HFFc6 (cell line): ENCODE results near the gene KDM5A. TPM values are rescaled to one million over a fixed set of nuclear protein-coding genes. Genes with fewer than 3 reads are reported as not detected.
"Not testable (repeated sequence)": the region's sequence is repeated elsewhere in the genome, so short reads cannot be mapped to it uniquely, and the experiment has no call there.

ENCODE experiments used
- DNase-seq: peaks from one replicate; pipeline ENCODE4 v3.0.0-alpha.2; 2018
- H3K27ac Mint-ChIP-seq: 2 replicates; pipeline ENCODE4 v1.8.0; 2020; ENCODE audit warnings: mild to moderate bottlenecking, mixed read lengths
- H3K27me3 Mint-ChIP-seq: 2 replicates; pipeline ENCODE4 v1.8.0; 2021; ENCODE audit warnings: mild to moderate bottlenecking, moderate library complexity, mixed read lengths; ENCODE audit not compliant: insufficient read depth
- H3K36me3 Mint-ChIP-seq: 2 replicates; pipeline ENCODE4 v1.8.0; 2021; ENCODE audit warnings: low read depth, mixed read lengths
- H3K4me1 Mint-ChIP-seq: 2 replicates; pipeline ENCODE4 v1.8.0; 2020; ENCODE audit warnings: low read depth, mixed read lengths
- H3K4me3 Mint-ChIP-seq: 2 replicates; pipeline ENCODE4 v1.8.0; 2020; ENCODE audit warnings: mild to moderate bottlenecking, moderate library complexity, mixed read lengths
- H3K9me3 Mint-ChIP-seq: 2 replicates; pipeline ENCODE4 v1.8.0; 2020; ENCODE audit warnings: mild to moderate bottlenecking, mixed read lengths
- total RNA-seq, 6 experiments: library from RNA; stranded (reverse); fragmentation: NEBNext Ultra II Directional; extraction: Animal tissue kit (Norgen Biotek cat#: 25700); gene quantifications; 2 replicates in 1 of 6; 3 replicates in 5 of 6; pipeline ENCODE4 v1.2.3, GENCODE V29; 2021
- TF ChIP-seq, protein P1 (sequence below): fragments of 200-600 bp; sonication (generic); IDR thresholded peaks from 2 replicates; pipeline ENCODE4 v1.5.0; 2021; ENCODE audit warnings: antibody characterized with exemption, mild to moderate bottlenecking

Gene KDM5A
- total RNA-seq, 6 experiments from 2014 or later = 47.1 to 55.0 (median 52.0) TPM

DNA sequence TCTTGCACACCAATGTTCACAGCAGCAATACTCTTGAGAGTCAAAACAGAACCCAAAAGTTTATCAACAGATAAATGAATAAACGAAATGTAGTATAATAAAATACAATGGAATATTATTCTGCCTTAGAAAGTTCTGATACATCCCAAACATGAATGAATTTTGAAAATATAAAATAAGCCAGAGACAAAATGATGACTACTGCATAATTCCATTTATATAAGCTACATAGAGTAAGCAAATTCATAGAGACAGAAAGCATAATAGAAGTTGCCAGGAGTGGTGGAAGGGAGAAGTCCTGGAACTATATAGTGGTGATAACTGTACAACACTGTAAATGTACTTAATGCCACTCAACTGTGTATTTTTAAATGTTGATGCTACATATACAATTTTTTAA is 21.1 kb downstream of the KDM5A start:
- no peaks in the 10 kb centered on the region for H3K27me3 Mint-ChIP-seq
- H3K4me3 Mint-ChIP-seq = no peak overlapping the region
- peaks cover 69% of the 10 kb centered on the region for H3K36me3 Mint-ChIP-seq

DNA sequence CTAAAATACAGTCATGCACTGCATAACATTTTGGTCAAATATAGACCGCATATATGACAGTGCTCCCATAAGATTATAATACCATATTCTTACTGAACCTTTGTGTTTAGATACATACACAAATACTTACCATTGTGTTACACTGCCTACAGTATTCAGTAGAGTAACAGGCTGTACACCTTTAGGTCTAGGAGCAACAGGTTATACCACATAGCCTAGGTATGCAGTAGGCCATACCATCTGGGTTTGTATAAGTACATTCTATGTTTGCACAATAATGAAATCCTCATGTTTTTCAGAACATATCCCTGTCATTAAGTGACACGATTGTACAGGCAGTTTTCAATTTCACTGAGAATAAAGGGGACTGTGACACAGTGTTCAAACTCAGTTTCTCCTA is 22.3 kb downstream of the KDM5A start:
- no peaks in the 10 kb centered on the region for H3K4me1 Mint-ChIP-seq
- TF ChIP-seq, protein P1, sequence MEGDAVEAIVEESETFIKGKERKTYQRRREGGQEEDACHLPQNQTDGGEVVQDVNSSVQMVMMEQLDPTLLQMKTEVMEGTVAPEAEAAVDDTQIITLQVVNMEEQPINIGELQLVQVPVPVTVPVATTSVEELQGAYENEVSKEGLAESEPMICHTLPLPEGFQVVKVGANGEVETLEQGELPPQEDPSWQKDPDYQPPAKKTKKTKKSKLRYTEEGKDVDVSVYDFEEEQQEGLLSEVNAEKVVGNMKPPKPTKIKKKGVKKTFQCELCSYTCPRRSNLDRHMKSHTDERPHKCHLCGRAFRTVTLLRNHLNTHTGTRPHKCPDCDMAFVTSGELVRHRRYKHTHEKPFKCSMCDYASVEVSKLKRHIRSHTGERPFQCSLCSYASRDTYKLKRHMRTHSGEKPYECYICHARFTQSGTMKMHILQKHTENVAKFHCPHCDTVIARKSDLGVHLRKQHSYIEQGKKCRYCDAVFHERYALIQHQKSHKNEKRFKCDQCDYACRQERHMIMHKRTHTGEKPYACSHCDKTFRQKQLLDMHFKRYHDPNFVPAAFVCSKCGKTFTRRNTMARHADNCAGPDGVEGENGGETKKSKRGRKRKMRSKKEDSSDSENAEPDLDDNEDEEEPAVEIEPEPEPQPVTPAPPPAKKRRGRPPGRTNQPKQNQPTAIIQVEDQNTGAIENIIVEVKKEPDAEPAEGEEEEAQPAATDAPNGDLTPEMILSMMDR = no peak
- peaks cover 4% of the 10 kb centered on the region; the same call in 1 of the 2 replicates for H3K9me3 Mint-ChIP-seq
- no peak overlapping the region for H3K4me3 Mint-ChIP-seq
- peaks cover 71% of the 10 kb centered on the region for H3K36me3 Mint-ChIP-seq
- no peak for DNase-seq
- no peaks in the 10 kb centered on the region for H3K27me3 Mint-ChIP-seq
- H3K27ac Mint-ChIP-seq = no peak overlapping the region

More for the DNA sequence above, 21.1 kb downstream of the KDM5A start:
- TF ChIP-seq, protein P1 = no peak
- no peak overlapping the region for H3K27ac Mint-ChIP-seq
- no peaks in the 10 kb centered on the region for H3K4me1 Mint-ChIP-seq
- peaks cover 9% of the 10 kb centered on the region; the same call in 1 of the 2 replicates for H3K9me3 Mint-ChIP-seq
- DNase-seq = no peak

DNA sequence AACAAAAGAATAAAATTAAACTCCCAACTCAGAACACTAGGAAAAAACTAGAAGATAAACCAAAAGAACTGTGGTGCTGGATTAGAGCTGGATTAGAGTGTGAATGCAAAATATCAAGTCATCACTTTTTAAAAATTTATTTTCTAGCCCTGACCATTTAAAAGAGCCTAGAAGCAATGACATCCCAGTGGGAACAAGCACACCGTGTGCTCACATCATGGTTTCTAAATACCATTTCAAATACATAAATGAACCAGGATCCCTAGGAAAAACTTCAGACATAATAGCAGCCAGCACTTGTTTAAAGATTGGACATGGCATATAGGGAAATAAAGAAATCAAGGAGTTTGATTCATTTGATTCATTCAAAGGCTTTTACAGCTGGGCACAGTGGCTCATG is 30.0 kb downstream of the KDM5A start:
- H3K4me1 Mint-ChIP-seq = peaks cover 21% of the 10 kb centered on the region
- TF ChIP-seq, protein P1 = no peak
- H3K27ac Mint-ChIP-seq = no peak overlapping the region
- H3K36me3 Mint-ChIP-seq = peaks cover 61% of the 10 kb centered on the region
- peaks cover 5% of the 10 kb centered on the region; the same call in 1 of the 2 replicates for H3K9me3 Mint-ChIP-seq
- no peak overlapping the region for H3K4me3 Mint-ChIP-seq
- DNase-seq = no peak
- H3K27me3 Mint-ChIP-seq = peaks cover 2% of the 10 kb centered on the region; the same call in 1 of the 2 replicates

DNA sequence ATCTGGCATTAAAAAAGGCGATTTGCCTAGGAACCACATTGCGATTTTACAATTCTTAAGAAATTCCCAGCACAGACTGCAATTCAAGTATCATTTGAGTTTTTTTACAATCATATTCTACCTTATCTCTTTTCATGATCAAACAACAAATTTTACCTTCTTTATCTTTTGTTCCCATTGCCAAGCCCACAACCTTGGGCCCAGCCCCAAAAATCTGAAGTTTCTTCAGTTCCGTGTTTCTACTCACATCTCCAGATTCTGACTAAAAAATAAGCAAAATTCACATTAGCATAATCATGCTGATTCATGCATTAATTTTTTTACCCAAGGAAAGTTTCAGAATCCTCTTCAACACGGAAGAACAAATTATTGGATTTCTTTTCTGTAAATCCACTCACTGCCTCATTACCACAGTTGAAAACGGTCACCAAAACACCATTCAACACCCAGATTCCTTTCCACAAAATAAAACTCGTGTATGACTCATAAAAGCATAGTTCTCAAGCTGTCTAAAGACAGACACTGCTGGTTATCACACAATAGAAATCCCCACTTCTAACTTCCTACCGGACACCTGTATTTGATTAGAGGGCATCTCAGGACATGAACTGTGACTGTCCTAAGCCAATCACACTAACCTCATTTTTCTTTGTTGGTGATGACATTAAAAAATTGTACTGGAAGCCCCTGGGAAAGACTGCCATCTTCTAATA is 32.7 kb downstream of the KDM5A start:
- peak overlapping the region; percentile 24 for H3K27ac Mint-ChIP-seq
- H3K4me1 Mint-ChIP-seq = peaks cover 33% of the 10 kb centered on the region
- H3K27me3 Mint-ChIP-seq = peaks cover 2% of the 10 kb centered on the region; the same call in 1 of the 2 replicates
- peaks cover 56% of the 10 kb centered on the region for H3K36me3 Mint-ChIP-seq
- no peak overlapping the region for H3K4me3 Mint-ChIP-seq
- H3K9me3 Mint-ChIP-seq = peaks cover 5% of the 10 kb centered on the region; the same call in 1 of the 2 replicates
- DNase-seq = peak; percentile 27
- TF ChIP-seq, protein P1 = no peak

DNA sequence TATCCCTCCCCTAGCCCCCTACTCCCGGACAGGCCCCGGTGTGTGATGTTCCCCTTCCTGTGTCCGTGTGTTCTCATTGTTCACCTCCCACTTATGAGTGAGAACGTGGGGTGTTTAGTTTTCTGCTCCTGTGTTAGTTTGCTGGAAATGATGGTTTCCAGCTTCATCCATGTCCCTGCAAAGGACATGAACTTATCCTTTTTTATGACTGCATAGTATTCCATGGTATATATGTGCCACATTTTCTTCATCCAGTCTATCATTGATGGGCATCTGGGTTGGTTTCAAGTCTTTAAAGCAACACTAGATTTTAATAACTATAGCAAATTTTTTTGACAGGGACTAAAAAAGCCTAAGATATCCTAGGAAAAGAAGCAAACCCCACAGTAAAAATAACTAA is 37.9 kb downstream of the KDM5A start:
- H3K4me1 Mint-ChIP-seq = peaks cover 16% of the 10 kb centered on the region
- not testable (repeated sequence) for H3K9me3 Mint-ChIP-seq, H3K4me3 Mint-ChIP-seq, H3K27me3 Mint-ChIP-seq, H3K27ac Mint-ChIP-seq, DNase-seq
- peaks cover 56% of the 10 kb centered on the region for H3K36me3 Mint-ChIP-seq

DNA sequence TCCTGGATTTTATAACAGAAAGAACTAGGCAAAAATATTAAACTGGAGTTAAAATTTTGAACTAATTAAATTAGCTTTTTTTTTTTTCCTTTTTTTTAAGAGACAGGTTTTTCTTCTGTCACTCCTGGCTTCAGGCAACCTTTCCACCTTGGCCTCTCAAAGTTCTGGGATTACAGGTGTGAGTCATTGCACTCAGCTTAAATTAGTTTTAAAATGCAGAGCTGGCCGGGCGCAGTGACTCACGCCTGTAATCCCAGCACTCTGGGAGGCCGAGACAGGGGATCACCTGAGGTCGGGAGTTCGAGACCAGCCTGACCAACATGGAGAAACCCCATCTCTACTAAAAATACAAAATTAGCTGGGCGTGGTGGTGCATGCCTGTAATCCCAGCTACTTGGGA is 39.5 kb downstream of the KDM5A start:
- peaks cover 65% of the 10 kb centered on the region for H3K36me3 Mint-ChIP-seq
- not testable (repeated sequence) for H3K9me3 Mint-ChIP-seq, H3K27me3 Mint-ChIP-seq, DNase-seq, H3K27ac Mint-ChIP-seq, H3K4me3 Mint-ChIP-seq
- peaks cover 12% of the 10 kb centered on the region for H3K4me1 Mint-ChIP-seq

DNA sequence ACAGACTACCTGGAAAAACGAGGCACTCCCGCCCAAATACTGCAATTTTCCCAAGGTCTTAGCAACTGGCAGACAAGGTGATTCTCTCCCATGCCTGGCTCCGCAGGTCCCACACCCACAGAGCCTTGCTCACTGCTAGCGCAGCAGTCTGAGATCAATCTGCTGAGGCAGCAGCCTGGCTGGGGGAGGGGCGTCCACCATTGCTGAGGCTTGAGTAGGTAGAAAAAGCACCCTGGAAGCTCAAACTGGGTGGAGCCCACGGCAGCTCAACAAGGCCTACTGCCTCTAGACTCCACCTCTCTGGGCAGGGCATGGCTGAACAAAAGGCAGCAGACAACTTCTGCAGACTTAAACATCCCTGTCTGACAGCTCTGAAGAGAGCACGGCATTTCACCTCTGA is 46.1 kb downstream of the KDM5A start:
- not testable (repeated sequence) for H3K27ac Mint-ChIP-seq, H3K4me1 Mint-ChIP-seq, H3K4me3 Mint-ChIP-seq, H3K9me3 Mint-ChIP-seq, DNase-seq, H3K27me3 Mint-ChIP-seq
- H3K36me3 Mint-ChIP-seq = peaks cover 60% of the 10 kb centered on the region
